Neuronal stem cell (in vitro differentiated cells): ENCODE data around the gene MDM2.
"Not testable (repeated sequence)": the region's sequence is repeated elsewhere in the genome, so short reads cannot be mapped to it uniquely, and the experiment has no call there.

Experiments
- DNase-seq: peaks from one replicate; pipeline ENCODE4 v3.0.0-alpha.2; 2013; ENCODE audit warnings: low spot score
- H2AFZ ChIP-seq: one replicate; pipeline ENCODE4 v1.6.1; 2013; ENCODE audit warnings: mild to moderate bottlenecking, low read length, inconsistent platforms
- H2AK5ac ChIP-seq: 2 replicates; pipeline ENCODE4 v1.6.1; 2013; ENCODE audit warnings: low read depth, mild to moderate bottlenecking, inconsistent platforms, low read length, moderate library complexity, mixed read lengths
- H2BK120ac ChIP-seq: 2 replicates; pipeline ENCODE4 v1.6.1; 2013; ENCODE audit warnings: low read depth, mild to moderate bottlenecking, inconsistent platforms, low read length, moderate library complexity, mixed read lengths
- H2BK12ac ChIP-seq: one replicate; pipeline ENCODE4 v1.6.1; 2013; ENCODE audit warnings: low read length, inconsistent platforms
- H2BK15ac ChIP-seq: 2 replicates; pipeline ENCODE4 v1.6.1; 2013; ENCODE audit warnings: mild to moderate bottlenecking, low read length, inconsistent platforms, mixed read lengths
- H2BK5ac ChIP-seq: one replicate; pipeline ENCODE4 v1.6.1; 2013; ENCODE audit warnings: inconsistent platforms, mild to moderate bottlenecking, low read length, moderate library complexity
- H3K14ac ChIP-seq: one replicate; pipeline ENCODE4 v1.6.1; 2013; ENCODE audit warnings: low read length, inconsistent platforms
- H3K18ac ChIP-seq: 2 replicates; pipeline ENCODE4 v1.6.1; 2013; ENCODE audit warnings: low read length, inconsistent platforms
- H3K23ac ChIP-seq: 2 replicates; pipeline ENCODE4 v1.6.1; 2013; ENCODE audit warnings: low read depth, mild to moderate bottlenecking, mixed read lengths, low read length, inconsistent platforms; ENCODE audit not compliant: poor library complexity
- H3K27ac ChIP-seq: replicated peaks from 3 replicates; pipeline ENCODE4 v1.5.1; 2013; ENCODE audit warnings: low read length, inconsistent platforms
- H3K27me3 ChIP-seq, 3 experiments: 2 replicates each; pipeline ENCODE4 v1.6.1; 2013; ENCODE audit warnings: low read length in 3 of 3, mild to moderate bottlenecking in 2 of 3, inconsistent platforms in 1 of 3, low read depth in 1 of 3, mixed read lengths in 1 of 3, moderate library complexity in 1 of 3; ENCODE audit not compliant: control insufficient read depth in 3 of 3, insufficient read depth in 3 of 3
- H3K36me3 ChIP-seq, 2 donors: replicated peaks in 1 of 2; 2 replicates each; pipeline ENCODE4 v1.6.1; 2013; ENCODE audit warnings: low read length in 2 of 2; ENCODE audit not compliant: control insufficient read depth in 2 of 2, insufficient read depth in 2 of 2
- H3K4ac ChIP-seq: 2 replicates; pipeline ENCODE4 v1.6.1; 2013; ENCODE audit warnings: inconsistent platforms, mild to moderate bottlenecking, low read length, moderate library complexity
- H3K4me1 ChIP-seq, 2 donors: 1 replicate in 1 of 2; 2 replicates in 1 of 2; pipeline ENCODE4 v1.6.1; 2013; ENCODE audit warnings: low read length in 2 of 2, low read depth in 1 of 2; ENCODE audit not compliant: control insufficient read depth in 2 of 2, insufficient read depth in 1 of 2
- H3K4me2 ChIP-seq: one replicate; pipeline ENCODE4 v1.6.1; 2013; ENCODE audit warnings: mild to moderate bottlenecking, low read length, inconsistent platforms; ENCODE audit not compliant: insufficient read depth, poor library complexity, severe bottlenecking
- H3K4me3 ChIP-seq, 2 donors: 2 replicates each; pipeline ENCODE4 v1.5.1; 2013; ENCODE audit warnings: low read length in 2 of 2, mild to moderate bottlenecking in 2 of 2, inconsistent platforms in 1 of 2, moderate library complexity in 1 of 2
- H3K79me1 ChIP-seq: one replicate; pipeline ENCODE4 v1.6.1; 2013; ENCODE audit warnings: low read depth, mild to moderate bottlenecking, inconsistent platforms, low read length, moderate library complexity
- H3K9ac ChIP-seq: one replicate; pipeline ENCODE4 v1.6.1; 2013; ENCODE audit warnings: mild to moderate bottlenecking, low read depth, low read length, inconsistent platforms; ENCODE audit not compliant: poor library complexity
- H3K9me3 ChIP-seq, 2 donors: replicated peaks in 1 of 2; 2 replicates each; pipeline versions ENCODE3 to v1.6.1; 2013; ENCODE audit warnings: low read length in 2 of 2, mild to moderate bottlenecking in 2 of 2, inconsistent platforms in 1 of 2, low read depth in 1 of 2, mixed read lengths in 1 of 2, moderate library complexity in 1 of 2; ENCODE audit not compliant: control insufficient read depth in 2 of 2, insufficient read depth in 1 of 2
- H4K8ac ChIP-seq: one replicate; pipeline ENCODE4 v1.6.1; 2013; ENCODE audit warnings: low read depth, mild to moderate bottlenecking, inconsistent platforms, low read length, moderate library complexity
- H4K91ac ChIP-seq: one replicate; pipeline ENCODE4 v1.6.1; 2013; ENCODE audit warnings: low read length, low read depth, mild to moderate bottlenecking, inconsistent platforms; ENCODE audit not compliant: poor library complexity
- WGBS, 2 donors: extraction: QIAGEN DNeasy Blood & Tissue Kit; methylation state at CpG; one replicate each; pipeline ENCODE4 v1.1.7; 2013; ENCODE audit warnings: missing lambda C conversion rate in 2 of 2, mixed read lengths in 1 of 2; ENCODE audit not compliant: insufficient read length in 2 of 2, insufficient replicate concordance in 1 of 2; ENCODE audit errors: extremely low coverage in 2 of 2; 5-methylcytosine and 5-hydroxymethylcytosine counted together

The MDM2 gene

DNA sequence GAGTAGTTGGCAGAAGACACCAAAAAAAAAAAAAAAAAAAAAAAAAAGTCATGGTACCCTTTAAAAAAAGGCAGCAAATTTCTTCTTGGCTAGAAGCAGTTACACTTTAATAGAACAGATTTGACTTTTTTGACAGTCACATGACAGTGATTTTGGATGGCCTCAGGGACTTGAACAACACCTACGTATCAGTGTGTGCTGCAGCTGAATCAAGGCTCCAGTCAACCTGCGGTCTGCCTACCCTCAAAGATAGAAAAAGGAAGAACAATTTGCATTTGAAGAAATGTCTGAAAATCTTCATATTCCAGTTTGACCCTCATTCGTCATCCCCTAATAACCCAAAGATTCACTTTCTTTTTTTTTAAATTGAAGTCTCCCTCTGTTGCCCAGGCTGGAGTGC lies 53.9 kb downstream of the MDM2 start:
- Histone ChIP-seq H3K23ac (no peak overlapping the region), H3K27ac (no peak overlapping the region), H3K18ac (no peak overlapping the region), H2BK120ac (no peak overlapping the region), H2AK5ac (no peak overlapping the region), H2BK15ac (no peak overlapping the region), H3K4me2 (no peak overlapping the region), H2AFZ (no peak overlapping the region), H2BK12ac (no peak overlapping the region), H3K14ac (no peak overlapping the region), H3K4me3 (no peak overlapping the region), H3K36me3 (no peaks in the 10 kb centered on the region), H3K79me1 (no peaks in the 10 kb centered on the region), H2BK5ac (no peak overlapping the region), H3K9me3 (no peaks in the 10 kb centered on the region), H4K91ac (no peak overlapping the region), H3K4me1 (no peaks in the 10 kb centered on the region), H3K27me3 (no peaks in the 10 kb centered on the region), H4K8ac (no peak overlapping the region), H3K4ac (no peak overlapping the region), H3K9ac (no peak overlapping the region)
- DNase-seq, result no peak
- no CpG with 5 or more reads among the region's 3 CpGs for WGBS, 2 donors

DNA sequence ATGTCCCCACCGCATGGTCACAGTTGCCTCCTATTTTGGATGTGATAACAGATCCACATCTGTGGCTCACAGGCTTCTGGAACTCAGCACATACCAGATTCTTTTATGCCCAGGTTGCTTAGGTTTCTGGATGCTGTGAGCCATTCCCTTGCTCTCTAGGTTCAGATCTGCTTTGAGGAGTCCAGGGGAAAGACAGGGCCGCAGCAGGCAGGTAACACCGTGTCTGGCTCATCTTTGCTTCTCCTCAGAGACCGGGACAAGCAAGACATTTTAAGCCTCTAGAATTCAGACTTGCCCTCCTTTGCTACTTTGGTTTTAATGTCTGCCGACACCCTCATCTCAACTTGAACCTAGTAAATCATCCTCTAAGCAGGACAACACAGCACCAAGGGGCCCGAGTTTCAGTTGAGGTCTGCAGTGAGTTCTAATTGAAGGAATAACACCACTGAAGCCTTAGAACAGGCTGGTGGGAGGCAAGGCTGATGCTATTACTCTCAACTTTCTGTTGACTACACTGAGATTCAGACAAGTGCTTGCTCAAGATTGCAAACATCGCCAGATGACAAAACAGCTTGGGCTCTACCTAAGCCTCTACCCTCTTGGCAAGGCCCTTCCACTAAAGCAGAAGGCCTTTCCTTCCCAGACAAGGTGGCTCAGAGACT lies 55.3 kb downstream of the MDM2 start:
- Histone ChIP-seq H3K4ac (no peak overlapping the region), H4K8ac (no peak overlapping the region), H3K79me1 (no peaks in the 10 kb centered on the region), H3K14ac (no peak overlapping the region), H2BK120ac (no peak overlapping the region), H2BK15ac (peak overlapping the region; percentile 59), H3K18ac (no peak overlapping the region), H3K27me3 (peaks cover 0 to 5% (median 0%) of the 10 kb centered on the region in 3 experiments), H2BK12ac (no peak overlapping the region), H4K91ac (no peak overlapping the region), H3K4me1 (no peaks in the 10 kb centered on the region), H2AK5ac (no peak overlapping the region), H3K36me3 (no peaks in the 10 kb centered on the region), H3K4me2 (no peak overlapping the region), H3K9me3 (no peaks in the 10 kb centered on the region), H2BK5ac (no peak overlapping the region), H2AFZ (peak overlapping the region; percentile 4), H3K9ac (no peak overlapping the region), H3K27ac (no peak overlapping the region), H3K23ac (no peak overlapping the region), H3K4me3 (no peak overlapping the region)
- no peak for DNase-seq
- no CpG with 5 or more reads among the region's 7 CpGs for WGBS, 2 donors

DNA sequence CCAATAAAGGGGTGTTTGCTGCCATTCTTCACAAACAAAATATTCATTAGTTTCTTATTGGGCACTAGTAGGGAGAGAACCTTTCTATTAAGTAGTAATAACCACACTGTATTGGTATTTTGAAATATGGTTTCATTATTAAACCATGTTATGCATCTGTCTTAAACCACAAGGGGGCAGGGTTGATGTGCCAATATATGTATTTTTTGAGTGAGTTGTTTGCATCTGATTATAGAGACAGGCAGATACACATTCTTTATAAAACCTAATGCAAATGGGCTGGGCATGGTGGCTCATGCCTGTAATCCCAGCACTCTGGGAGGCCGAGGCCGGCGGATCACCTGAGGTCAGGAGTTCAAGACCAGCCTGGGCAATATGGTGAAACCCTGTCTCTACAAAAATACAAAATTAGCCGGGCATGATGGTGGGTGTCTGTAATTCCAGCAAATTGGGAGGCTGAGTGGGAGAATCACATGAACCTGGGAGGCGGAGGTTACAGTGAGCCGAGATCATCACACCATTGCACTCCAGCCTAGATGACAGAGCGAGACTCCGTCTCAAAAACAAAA lies 56.0 kb downstream of the MDM2 start:
- H3K27ac ChIP-seq, H2BK15ac ChIP-seq, H3K79me1 ChIP-seq, H2BK12ac ChIP-seq, H3K36me3 ChIP-seq, H4K91ac ChIP-seq, H2BK5ac ChIP-seq, DNase-seq, H3K14ac ChIP-seq, H2AFZ ChIP-seq, H2BK120ac ChIP-seq, H3K4me2 ChIP-seq, H3K4me3 ChIP-seq, H3K4ac ChIP-seq, H3K4me1 ChIP-seq, H2AK5ac ChIP-seq, H3K18ac ChIP-seq, H3K9ac ChIP-seq, H3K9me3 ChIP-seq, H3K27me3 ChIP-seq, H4K8ac ChIP-seq, H3K23ac ChIP-seq: not testable (repeated sequence)
- WGBS, 2 donors, result no CpG with 5 or more reads among the region's 8 CpGs

DNA sequence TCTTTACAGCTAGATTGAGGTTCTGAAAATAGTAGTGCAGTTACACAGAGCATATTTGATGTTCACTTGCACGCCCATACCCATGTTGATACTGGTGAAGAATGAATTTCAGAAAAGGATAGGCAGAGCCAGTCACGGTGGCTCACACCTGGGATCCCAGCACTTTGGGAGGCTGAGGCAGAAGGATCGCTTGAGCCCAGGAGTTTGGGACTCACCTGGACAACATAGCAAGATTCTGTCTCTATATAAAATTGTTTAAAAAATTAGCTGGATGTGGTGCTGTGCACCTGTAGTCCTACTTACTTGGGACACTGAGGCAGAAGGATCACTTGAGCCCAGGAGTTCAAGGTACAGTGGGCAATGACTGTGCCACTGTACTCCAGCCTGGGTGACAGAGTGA lies 56.6 kb downstream of the MDM2 start:
- Histone ChIP-seq H4K8ac (no peak overlapping the region), H3K18ac (no peak overlapping the region), H3K79me1 (no peaks in the 10 kb centered on the region), H3K4me3 (no peak overlapping the region), H2AFZ (no peak overlapping the region), H3K4me1 (no peaks in the 10 kb centered on the region), H2BK15ac (no peak overlapping the region), H3K23ac (no peak overlapping the region), H3K14ac (no peak overlapping the region), H3K36me3 (no peaks in the 10 kb centered on the region), H3K27ac (no peak overlapping the region), H2BK120ac (no peak overlapping the region), H3K4me2 (no peak overlapping the region), H2AK5ac (no peak overlapping the region), H2BK12ac (no peak overlapping the region), H3K9me3 (no peaks in the 10 kb centered on the region), H3K27me3 (peaks cover 0 to 5% (median 0%) of the 10 kb centered on the region in 3 experiments), H3K9ac (no peak overlapping the region), H2BK5ac (no peak overlapping the region), H3K4ac (no peak overlapping the region), H4K91ac (no peak overlapping the region)
- DNase-seq, result no peak
- no CpG with 5 or more reads among the region's 3 CpGs for WGBS, 2 donors
